ENCODE measurements around the gene SPOP.
A peak's percentile ranks its signal among the peaks of the same experiment; 100 is the strongest.
"Not testable (repeated sequence)": the region's sequence is repeated elsewhere in the genome, so short reads cannot be mapped to it uniquely, and the experiment has no call there.

SPOP gene

DNA sequence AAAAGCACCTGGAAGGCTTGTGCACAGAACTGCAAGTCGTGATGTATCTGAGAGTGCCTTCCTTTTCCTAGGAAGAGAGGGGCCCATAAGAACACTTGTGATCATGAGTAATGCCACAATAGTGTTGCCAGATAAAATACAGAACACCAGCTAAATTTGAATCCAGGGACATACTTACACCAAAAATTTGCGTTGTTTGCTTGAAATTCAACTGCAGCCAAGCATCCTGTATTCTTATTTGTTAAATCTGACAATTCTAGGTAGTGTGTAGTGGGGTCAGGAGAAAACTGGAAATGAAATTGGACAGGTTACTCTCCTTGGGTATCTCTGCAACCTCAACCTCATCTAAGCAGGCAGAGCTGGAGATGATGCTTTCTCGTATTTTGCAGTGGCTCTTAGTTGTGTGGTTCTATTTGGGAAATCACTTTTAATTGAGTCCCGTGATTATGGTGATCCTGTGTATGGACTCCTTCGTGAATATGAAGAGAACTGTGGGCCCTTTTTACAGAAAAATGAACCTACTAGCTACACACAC, 17.9 kb upstream of the SPOP start:
- no peak for DNase-seq (ENCODE audit: low read depth)

DNA sequence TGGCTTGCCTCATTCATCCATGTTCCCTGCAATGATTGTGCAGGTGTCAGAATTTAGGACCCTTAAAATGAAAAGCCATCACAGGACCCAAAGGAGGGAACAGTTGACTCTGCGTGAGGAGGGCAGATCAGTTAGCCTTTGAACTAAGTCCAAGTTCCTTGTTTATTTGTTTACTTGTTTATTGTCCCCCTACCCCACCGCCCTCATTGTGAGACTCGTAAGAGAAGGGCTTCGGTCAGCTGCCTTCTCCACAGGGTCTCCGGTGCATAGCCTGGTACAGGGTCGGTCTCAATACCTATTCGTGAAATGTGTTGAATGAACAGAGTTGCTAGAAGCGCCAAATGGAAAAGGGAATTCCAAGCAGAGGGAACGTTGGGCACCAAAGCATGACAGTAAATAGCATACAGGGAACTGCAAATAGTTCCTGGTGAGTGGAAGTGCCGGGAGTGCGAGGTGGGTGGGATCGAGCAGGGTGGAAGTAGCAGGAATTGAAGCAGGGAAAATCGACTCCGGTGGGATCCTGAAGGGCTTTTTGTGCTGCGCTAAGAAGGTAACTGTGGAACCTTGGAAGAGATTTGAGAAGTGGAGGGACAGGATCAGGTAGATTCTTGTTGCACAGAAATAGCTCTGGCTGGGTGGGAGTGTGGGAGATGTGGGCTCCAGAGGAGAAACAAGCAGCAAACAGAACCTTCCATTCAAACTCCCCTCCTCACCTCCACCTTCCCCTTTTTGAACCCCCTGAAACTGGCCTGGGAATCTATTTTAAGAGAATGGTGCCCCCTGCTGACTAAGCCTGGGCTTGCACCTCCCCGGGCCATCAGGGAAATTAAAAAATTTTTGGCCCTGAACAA, 17.2 kb upstream of the SPOP start:
- DNase-seq (ENCODE audit: low read depth): peak; percentile 40

DNA sequence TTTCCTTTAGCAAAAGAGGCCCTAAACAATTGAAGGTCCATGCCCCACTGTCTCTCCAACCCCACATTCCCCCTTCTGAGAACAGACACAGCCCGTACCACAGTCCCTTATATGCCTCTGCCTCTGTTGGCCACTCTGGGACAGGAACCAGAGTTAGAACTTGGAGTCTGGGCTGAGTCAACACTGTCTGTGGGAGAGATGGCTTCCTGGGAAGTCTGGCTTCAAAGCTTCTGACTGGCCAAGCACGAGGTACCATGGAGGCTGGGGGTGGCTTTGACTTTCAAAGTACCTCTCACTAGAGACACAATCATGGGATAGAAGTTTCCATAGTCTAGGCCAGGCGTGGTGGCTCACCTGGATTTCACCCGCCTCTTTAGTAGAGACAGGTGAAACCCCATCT, 14.9 kb upstream of the SPOP start:
- DNase-seq (ENCODE audit: low read depth): no peak

DNA sequence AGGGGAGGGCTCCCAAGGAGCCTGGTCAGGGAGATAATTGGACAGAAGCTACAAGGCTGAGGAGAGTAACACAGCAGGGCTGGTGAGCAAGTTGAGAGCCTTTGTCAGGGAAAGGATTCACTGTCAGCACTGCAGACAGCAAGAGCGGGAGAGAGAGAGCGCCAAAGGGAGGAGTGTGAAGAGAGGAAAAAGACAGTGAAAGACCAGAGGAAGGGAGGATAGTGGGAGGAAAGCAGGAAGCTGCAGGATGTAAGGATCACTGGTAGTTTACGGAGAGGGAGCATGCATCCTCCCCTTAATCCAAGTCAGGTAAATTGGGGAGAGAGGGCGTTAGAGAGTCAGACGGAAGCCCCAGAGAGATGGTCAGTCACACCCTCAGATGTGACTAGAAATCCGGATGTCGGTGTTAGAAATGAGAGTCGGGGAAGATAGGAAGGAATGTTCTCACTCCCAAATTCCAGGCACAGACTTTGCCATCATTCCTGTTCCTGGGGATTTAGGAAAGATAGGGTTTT, 13.8 kb upstream of the SPOP start:
- no peak for DNase-seq (ENCODE audit: low read depth)

DNA sequence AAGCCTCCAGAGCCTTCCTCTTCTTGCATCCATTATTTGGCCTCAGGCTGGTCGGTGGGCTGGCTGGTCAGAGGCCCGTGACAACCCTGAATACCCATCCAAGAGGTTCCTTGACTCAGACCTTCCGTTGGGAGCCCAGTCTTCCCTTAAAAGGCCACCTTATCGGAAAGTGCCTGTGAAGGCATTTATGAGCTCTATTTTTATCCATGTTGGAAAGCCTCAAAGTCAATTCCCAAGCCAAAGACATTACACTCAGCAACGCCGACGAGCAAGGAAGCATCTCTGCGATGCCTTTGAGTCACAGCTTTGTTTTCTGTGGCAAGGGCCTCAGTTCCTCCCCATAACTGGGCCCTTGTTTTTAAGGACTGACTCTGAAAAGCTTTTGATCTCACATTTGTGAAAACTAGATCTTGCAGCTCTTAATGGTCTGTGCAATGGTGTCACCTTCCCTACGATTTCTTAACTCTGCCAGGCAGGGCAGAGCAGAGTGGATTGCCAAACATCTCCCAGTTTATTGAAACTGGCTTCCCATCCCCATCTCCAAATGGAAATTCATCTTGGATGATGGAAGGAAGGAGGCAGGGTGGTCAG, 13.3 kb upstream of the SPOP start:
- DNase-seq (ENCODE audit: low read depth): no peak

DNA sequence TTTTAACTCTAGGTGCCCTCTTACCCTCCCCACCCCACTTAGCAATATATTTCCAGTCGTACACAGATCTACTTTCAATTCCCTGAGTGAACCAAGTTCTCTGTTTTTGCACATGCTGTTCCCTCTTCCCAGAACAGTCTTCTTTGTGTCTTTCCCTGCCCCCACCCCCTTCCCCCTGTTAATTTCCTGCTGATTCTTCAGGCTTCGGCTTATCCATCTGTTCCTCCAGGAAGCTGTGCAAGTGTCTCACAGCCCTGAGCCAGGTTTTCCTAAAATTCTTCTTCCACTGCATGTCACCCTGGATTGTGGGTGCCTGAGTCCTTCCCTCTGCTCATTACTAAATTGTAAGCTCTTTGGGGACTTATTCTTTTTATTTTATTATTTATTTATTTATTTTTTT, 12.4 kb upstream of the SPOP start:
- DNase-seq (ENCODE audit: low read depth): no peak

DNA sequence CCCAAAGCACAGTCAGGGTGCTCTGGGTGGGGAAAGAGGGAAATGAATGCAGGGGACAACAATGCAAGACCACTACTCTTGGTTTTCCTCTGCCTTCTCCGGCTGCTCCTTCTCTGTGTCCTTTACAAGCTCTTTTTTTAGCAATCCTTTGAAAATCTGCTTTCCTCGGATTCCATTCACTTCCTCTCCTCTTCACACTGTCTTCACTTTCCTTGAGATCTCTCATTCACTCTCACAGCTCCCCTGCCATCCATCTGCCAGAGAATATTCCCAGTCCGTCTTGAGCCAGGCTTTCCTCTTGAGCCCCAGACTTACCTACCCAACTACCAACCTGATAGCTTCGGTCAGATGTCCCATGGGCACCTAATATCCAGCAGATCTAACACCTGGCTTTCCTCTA, 11.0 kb upstream of the SPOP start:
- DNase-seq (ENCODE audit: low read depth): no peak

DNA sequence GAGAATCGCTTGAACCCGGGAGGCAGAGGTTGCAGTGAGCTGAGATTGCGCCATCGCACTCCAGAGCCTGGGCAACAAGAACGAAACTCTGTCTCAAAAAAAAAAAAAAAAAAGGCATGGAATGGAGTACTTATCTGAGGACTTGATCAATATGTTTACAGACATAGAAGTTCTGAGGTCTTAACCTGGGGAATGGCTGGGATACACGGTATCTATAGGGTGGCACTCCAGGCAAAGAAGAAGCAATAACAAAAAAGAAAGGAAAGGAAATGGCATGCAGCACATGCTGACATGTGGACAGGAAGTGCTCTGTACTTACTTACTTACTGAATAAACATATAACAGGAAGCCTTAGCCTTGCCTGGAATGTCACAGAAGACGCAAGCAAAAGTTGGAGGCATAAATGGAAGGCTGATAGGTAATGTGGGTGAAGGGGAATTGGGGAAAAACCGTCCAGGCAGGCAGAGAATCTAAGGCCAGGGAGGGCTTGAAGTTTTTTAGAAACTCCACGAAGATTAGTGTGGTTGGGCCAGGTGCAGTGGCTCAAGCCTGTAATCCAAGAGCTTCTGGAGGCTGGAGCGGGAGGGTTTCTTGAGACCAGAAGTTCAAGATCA, 10.1 kb upstream of the SPOP start:
- no peak for DNase-seq (ENCODE audit: low read depth)

DNA sequence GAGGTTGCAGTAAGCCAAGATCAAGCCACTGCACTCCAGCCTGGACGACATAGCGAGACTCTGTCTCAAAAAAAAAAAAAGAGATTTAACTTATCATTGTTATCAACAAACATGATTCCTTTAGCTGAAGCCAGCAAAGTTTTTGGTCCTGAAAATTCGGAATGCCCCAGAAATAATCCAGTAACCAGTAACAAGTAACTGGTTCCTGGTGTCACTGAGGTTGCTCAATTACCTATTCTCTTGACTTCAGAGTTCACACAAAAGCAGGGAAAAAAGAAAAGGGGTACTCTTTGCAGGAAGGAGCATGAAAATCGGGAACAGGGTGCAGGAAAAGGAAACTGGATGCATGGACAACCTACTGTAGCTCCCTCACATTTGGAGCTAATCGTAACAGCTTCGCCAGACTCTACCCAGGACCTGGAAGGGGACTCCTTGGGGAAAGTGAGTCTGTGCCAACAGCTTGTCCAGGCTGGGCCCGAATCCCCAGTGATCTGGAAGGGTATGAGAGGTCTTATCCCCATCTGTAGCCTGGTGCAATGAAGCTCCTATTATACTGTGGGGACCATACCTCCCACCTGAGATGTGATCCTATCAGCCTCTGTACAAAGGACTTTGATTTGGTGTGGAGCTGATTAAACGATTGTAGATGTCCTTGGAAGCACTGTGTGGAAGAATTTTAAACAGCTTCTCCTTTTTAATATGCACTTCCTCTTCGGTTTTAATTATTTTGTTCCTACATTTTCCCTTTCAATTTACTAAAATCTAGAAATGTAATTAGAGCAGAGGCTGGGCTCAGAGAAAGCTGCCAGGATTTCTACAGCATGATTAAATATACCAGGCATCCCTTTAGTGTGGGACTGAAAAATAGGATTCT, 3.4 kb upstream of the SPOP start:
- no peak for DNase-seq (ENCODE audit: low read depth)

DNA sequence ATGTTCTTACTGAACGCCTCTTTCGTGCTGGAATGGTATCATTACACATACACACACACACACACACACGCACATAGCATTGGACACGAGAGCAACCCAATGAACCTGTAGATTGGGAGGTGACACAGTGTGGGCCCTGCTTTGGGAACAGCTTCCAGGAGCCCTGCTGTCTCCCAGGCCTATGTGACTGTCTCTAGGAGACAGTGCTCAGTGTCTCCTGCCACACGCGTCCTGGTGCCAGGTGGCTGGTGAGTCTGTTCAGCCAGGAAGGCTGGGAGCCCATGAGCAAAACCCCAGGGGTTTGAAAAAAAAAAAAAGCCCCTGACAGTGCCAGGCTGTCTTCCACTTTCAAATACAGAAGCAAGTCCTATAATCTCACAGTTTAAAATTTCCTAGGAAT, 2.4 kb upstream of the SPOP start:
- no peak for DNase-seq (ENCODE audit: low read depth)

DNA sequence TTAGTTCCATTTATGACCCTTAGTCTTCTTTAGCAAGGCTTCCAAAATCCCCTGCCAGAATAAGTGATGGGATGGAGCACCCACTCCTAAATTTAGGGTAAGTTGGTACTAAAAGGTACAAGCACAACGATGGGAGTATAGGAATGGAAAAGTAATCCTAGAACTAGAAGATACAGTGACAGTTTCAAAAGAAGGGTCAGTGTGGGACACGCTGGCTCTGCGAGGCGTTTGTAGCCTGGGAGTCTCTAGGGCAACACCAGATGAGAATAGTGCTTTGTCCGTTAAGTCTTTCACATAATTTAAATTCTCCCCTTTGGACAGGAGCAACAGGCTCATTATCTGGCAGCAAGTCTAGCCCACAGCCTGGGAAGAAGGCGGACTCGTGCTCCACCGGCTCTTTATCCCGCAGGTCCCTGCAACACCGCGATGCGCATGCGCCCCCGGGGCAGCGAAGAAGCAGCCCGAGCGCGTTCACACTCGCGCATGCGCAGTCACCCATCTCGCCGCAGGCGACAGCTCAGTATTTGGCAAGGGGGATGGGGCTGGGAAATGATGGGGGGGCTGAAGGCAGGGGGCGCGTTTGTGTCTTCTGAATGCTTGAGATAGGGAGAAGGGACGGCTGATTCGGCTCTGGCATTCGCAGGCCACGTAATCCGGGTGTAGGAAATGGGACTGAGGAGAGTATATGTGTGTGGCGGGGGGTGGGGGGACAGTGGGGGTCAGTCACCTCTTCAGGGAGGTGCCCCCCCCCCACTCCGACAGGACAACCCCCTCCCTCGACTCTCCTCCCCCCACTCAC, 564 bp downstream of the SPOP start:
- DNase-seq (ENCODE audit: low read depth): peak; percentile 95

DNA sequence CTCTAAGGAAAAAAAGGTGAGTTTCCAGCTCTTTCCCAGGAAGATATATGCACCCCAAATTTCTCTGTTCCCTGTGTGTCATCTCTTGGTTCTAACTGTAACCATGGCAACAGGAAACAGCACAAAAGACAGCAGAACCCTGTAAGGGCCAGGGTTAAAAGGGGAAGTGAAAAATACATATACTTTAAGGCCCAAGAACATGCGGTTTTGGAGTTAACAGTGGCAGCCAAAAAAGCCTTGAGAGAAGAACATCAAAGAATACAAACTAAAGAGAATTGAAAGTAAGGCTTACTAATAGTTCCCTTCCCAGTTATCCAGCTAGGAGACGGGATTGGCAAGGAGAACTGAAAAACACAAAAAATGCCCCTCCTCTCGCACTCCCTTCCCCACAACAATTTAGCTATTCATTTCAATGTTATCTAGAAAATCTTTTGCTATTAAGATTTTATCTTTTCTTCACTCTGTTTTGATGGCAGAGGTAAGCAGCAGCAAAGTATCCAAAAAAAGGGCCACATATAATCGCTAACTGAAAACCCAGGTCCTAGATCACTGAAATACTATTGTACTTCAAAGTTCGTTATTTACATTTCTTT, 1.5 kb downstream of the SPOP start:
- DNase-seq (ENCODE audit: low read depth): no peak

DNA sequence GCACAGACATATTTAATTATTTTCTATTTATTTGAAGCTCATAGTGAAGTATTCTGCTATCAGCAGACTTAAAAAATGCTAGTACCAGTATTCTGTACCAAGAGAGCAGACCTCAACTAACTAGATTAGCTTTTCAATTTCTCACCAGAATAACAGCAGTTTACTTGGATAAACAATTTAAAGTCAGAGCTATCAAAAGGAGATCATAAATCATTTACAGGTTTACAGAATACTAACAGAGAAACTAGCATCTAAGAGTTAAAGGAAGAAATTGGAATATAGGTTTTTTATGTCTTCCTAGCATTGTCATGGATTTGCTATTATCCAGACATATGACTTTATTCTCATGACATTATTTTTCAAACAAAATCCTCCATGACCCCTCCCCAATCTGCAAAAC, 3.4 kb downstream of the SPOP start:
- no peak for DNase-seq (ENCODE audit: low read depth)

DNA sequence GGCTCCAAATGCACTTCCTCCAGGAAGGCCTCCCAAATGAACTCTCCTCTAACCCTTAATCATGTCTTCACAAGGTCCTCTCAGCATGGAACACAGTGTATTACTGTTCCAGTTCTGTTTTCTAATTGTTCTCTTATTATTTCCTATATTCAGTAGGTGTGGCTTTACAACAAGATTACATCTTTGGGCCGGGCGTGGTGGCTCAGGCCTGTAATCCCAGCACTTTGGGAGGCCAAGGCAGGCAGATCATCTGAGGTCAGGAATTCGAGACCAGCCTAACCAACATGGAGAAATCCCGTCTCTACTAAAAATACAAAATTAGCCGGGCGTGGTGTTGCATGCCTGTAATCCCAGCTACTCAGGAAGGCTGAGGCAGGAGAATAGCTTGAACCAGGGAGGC, 4.2 kb downstream of the SPOP start:
- not testable (repeated sequence) for DNase-seq (ENCODE audit: low read depth)

DNA sequence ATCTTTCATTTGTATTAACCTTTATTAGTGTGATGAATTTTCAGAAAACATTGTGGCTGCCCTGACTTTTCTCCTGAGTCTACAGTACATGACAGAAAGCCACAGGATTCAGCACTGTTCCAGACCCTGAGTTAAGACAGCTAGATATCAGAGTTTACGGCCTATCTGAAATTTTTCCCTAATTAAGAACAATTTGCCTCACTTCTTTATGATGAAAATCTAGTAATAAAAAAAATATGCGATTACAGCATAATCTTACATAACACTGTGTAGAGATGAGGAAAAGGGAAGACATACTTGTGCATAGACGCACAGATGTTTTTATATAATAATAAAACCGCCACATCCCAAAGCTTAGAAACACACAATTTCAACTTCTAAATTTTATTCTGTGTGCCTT, 7.3 kb downstream of the SPOP start:
- no peak for DNase-seq (ENCODE audit: low read depth)

DNA sequence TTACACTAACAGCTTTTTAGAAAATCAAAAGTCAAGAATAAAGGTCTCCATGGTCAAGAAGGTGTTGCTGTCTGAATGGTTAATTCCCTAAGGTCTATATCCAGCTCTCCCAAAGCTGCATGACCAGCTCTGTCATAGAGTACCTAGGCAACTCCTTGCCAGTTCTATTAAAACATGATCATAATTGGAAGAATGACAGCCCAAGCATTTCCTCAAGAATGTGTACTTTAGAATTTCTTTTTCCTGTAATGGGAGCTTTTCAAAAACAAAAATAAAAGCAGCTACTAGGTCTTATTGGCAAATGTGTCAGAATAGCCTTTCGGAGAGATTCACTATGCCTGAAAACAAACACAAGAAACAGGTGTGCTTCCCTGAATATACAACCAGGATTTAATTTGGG, 7.9 kb downstream of the SPOP start:
- no peak for DNase-seq (ENCODE audit: low read depth)

DNA sequence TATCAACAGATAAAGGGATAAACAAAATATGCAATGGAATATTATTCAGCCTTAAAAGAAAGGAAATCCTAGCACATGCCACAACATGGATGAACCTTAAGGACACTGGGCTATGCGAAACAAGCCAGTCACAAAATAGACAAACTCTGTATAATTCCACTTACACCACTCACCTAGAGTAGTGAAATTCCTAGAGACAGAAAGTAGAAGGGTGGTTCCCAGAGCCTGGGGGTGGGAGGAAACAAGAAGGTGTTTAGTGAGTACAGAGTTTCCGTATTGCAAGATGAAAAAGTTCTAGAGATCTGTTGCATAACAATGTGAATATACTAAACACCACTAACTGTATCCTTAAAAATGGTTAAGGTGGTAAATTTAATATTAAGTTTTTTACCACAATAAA, 10.0 kb downstream of the SPOP start:
- no peak for DNase-seq (ENCODE audit: low read depth)

DNA sequence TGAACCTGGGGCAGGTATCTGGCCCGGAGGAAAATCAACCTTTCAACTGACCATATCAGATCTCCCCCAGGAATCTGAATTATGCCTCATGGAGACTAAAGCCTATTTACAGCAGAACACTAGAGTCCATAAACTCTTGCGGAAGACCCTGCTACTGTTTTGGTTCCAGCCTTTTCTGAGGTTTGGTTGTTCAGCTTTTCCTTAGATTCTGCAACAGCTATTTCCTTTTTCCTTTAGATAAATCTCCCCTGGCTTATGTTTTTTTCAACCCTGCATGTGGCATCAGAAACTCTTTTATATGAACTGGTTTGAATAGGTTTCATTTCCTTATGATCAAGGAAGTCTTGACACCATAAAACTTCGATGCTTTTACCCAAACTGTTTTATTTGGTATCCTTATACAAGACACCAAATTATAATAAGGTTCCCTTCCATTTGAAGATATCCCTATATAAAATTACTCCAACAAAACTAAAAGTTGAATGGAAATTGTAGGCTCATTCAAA, 13.1 kb downstream of the SPOP start:
- no peak for DNase-seq (ENCODE audit: low read depth)

DNA sequence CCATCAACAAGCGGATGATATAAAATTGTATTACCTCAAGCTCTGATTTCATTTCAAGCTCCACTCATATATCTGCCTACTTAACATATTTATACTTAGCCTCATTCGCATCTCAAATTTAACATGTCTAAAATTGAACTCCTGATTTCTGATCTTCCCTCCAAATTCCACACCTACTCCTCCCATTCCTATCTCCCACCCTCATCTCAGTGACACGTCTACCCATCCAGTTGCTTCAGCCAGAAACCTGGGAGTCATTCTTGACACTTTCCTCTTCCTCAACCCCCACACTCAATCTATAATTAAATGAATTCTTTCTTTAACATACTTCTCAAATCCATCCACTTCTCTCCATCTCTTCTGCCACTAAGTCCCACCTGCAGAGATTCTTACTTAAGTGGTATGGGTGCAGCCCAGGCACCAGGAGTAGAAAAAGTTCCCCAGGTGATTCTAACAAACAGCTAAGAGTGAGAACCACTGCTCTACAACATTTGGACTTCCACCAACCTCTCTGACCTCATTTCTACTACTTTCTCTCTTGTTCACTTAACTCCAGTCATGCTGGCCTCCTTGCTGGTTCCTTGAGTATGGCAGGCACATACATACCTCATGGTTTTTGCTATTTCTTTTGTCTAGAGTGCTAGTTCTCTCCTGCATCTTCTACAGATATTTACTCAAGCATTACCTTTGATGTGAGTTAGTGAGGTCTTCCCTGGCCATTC, 18.1 kb downstream of the SPOP start:
- no peak for DNase-seq (ENCODE audit: low read depth)

DNA sequence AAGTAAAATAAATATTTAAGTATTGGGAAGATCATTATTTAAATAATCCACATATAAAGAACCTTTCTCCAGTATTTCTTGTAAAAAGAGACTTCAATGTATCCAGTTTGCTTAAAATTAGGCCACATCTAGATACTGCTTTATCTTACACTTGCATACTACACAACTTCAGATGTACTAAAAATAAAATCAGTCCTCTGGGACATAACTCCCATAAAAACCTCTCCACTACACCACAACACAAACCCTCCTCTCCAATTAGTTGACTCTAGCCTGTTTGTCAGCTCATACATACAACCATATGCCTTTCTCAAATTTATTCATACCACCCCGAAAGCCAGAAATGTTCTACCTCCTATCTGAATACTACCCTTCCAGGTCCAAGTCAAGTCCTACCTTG, 21.6 kb downstream of the SPOP start:
- DNase-seq (ENCODE audit: low read depth): no peak
